ENCODE data around the gene TREX2. TPM values are rescaled to one million over a fixed set of nuclear protein-coding genes. Genes with fewer than 3 reads are reported as not detected.

TREX2 gene
- total RNA-seq, 1 experiment from 2014 or later, result 1.1 TPM

- Histone ChIP-seq H3K23me2 (ENCODE audit: insufficient read length, low read depth, low read length, poor library complexity, severe bottlenecking) (no peaks in the 10 kb centered on the region), H3K4me1 (ENCODE audit: insufficient read depth, low read length) (no peaks in the 10 kb centered on the region), H3K18ac (ENCODE audit: insufficient read length, low read depth, low read length) (no peak overlapping the region), H3T11ph (ENCODE audit: low read length) (no peak overlapping the region), H3K23ac (ENCODE audit: insufficient read length, low read depth, low read length) (no peak overlapping the region), H4K91ac (ENCODE audit: insufficient read length, low read depth, low read length) (no peak overlapping the region), H2AK5ac (ENCODE audit: insufficient read length, low read length) (no peak overlapping the region), H3K79me1 (ENCODE audit: insufficient read depth, low read depth, low read length, poor library complexity, severe bottlenecking) (no peaks in the 10 kb centered on the region), H2BK15ac (ENCODE audit: low read depth, low read length) (no peak overlapping the region), H3K4me2 (ENCODE audit: insufficient read depth, insufficient read length, low read length) (no peak overlapping the region), H3K9ac (ENCODE audit: extremely low read depth, insufficient read length, low read length) (no peak overlapping the region), H3K4ac (ENCODE audit: low read depth, low read length) (no peak overlapping the region), H3K14ac (ENCODE audit: insufficient read depth, low read length) (no peak overlapping the region), H3K56ac (ENCODE audit: insufficient read length, low read depth, low read length) (no peak overlapping the region), H2AFZ (ENCODE audit: low read length) (no peak overlapping the region), H3K9me3 (ENCODE audit: control insufficient read depth, low read depth, low read length) (peaks cover 36% of the 10 kb centered on the region), H2BK5ac (ENCODE audit: insufficient read length, low read length) (no peak overlapping the region), H3K79me2 (ENCODE audit: insufficient read depth, low read length) (no peaks in the 10 kb centered on the region), H2BK120ac (ENCODE audit: low read depth, low read length, poor library complexity, severe bottlenecking) (no peak overlapping the region), H4K8ac (replicated peaks; ENCODE audit: insufficient read length, low read depth, low read length) (no peak overlapping the region), H4K20me1 (ENCODE audit: control insufficient read depth, insufficient read depth, insufficient read length) (no peaks in the 10 kb centered on the region), H4K5ac (ENCODE audit: insufficient read length, low read depth, low read length) (no peak overlapping the region), H3K27me3 (ENCODE audit: insufficient read depth, low read length) (peaks cover 2% of the 10 kb centered on the region; the same call in 1 of the 2 replicates), H2BK20ac (ENCODE audit: low read depth, low read length, poor library complexity, severe bottlenecking) (no peak overlapping the region), H2BK12ac (ENCODE audit: insufficient read length, low read depth, low read length) (no peak overlapping the region), H3K27ac (ENCODE audit: insufficient read length, low read depth, low read length) (no peak overlapping the region)
- DNase-seq, result no peak
- peak; percentile 47 for TF ChIP-seq CTCF (conservative IDR thresholded peaks at IDR 0.05)
- WGBS (ENCODE audit: extremely low coverage, insufficient read length, low lambda C conversion rate), result no CpG with 5 or more reads among the region's 8 CpGs
- peaks cover 9% of the 10 kb centered on the region; the same call in 1 of the 2 replicates for H3K27me3 Mint-ChIP-seq (ENCODE audit: low read depth)
- H3K27ac Mint-ChIP-seq, result no peak overlapping the region
- peaks cover 68 to 83% of the 10 kb centered on the region in 2 experiments for H3K9me3 Mint-ChIP-seq
- 0 out of 7 replicates have a peak, but pooled peaks cover 0 to 2% (median 0%) of the 10 kb centered on the region in 3 experiments for H3K36me3 Mint-ChIP-seq (ENCODE audit: insufficient read depth in 1 of 3, low read depth in 3 of 3)
- H3K4me1 Mint-ChIP-seq, result no peaks in the 10 kb centered on the region
- no peak overlapping the region for H3K4me3 Mint-ChIP-seq
Observed at GRCh38 chrX:153438532-153438931, 7.3 kb downstream of the TREX2 start.

Data from H9 (cell line).